GM23248 (cell line): ENCODE data around the gene ITGA1.

Experiments
- EZH2 ChIP-seq: fragments of 200-600 bp; sonication (generic); IDR thresholded peaks from 2 replicates; pipeline ENCODE4 v1.6.1; 2018; ENCODE audit warnings: antibody characterized with exemption, mild to moderate bottlenecking; ENCODE audit not compliant: insufficient read depth, poor library complexity, severe bottlenecking
- EZH2phosphoT487 ChIP-seq: fragments of 200-600 bp; sonication (generic); IDR thresholded peaks from 2 replicates; pipeline ENCODE4 v1.6.1; 2018; ENCODE audit warnings: antibody characterized with exemption, moderate library complexity, mild to moderate bottlenecking, low read depth; ENCODE audit not compliant: insufficient read depth

- TF ChIP-seq EZH2: no peak
- no peak for TF ChIP-seq EZH2phosphoT487
These were observed 215.4 kb downstream of the ITGA1 start for GRCh38 chr5:53003144-53003543.
